Astrocyte (in vitro differentiated cells and primary cell): ENCODE results near the gene PRAMEF6. TPM values are rescaled to one million over a fixed set of nuclear protein-coding genes. Genes with fewer than 3 reads are reported as not detected.
"Not testable (repeated sequence)": the region's sequence is repeated elsewhere in the genome, so short reads cannot be mapped to it uniquely, and the experiment has no call there.

Experiments used
- DNase-seq: peaks from one replicate; pipeline ENCODE4 v3.0.0-alpha.2; 2010; ENCODE audit warnings: low read depth
- FAIRE-seq: peaks from 2 replicates; lab custom pipeline; 2011; peaks lifted over from hg19 to GRCh38; lab: Jason Lieb, UNC
- H2AFZ ChIP-seq: 2 replicates; pipeline ENCODE4 v1.6.0; 2012; ENCODE audit warnings: low read depth, low read length, inconsistent platforms
- H3K27ac ChIP-seq: 2 replicates; pipeline ENCODE4 v1.5.1; 2011; ENCODE audit warnings: low read depth, low read length, inconsistent platforms
- H3K27me3 ChIP-seq: 2 replicates; pipeline ENCODE4 v1.6.0; 2011; ENCODE audit warnings: low read length, inconsistent platforms; ENCODE audit not compliant: insufficient read depth
- H3K36me3 ChIP-seq: 2 replicates; pipeline ENCODE4 v1.5.1; 2011; ENCODE audit warnings: low read length, inconsistent platforms; ENCODE audit not compliant: insufficient read depth
- H3K4me1 ChIP-seq: 2 replicates; pipeline ENCODE4 v1.5.1; 2011; ENCODE audit warnings: low read length, inconsistent platforms; ENCODE audit not compliant: insufficient read depth
- H3K4me2 ChIP-seq: 2 replicates; pipeline ENCODE4 v1.6.0; 2012; ENCODE audit warnings: low read length, inconsistent platforms
- H3K4me3 ChIP-seq: 2 replicates; pipeline ENCODE4 v1.5.1; 2011; ENCODE audit warnings: low read depth, mild to moderate bottlenecking, low read length, inconsistent platforms; ENCODE audit not compliant: insufficient read depth
- H3K79me2 ChIP-seq: 2 replicates; pipeline ENCODE4 v1.6.0; 2012; ENCODE audit warnings: mild to moderate bottlenecking, low read length, inconsistent platforms; ENCODE audit not compliant: insufficient read depth
- H3K9ac ChIP-seq: 2 replicates; pipeline ENCODE4 v1.6.0; 2012; ENCODE audit warnings: mild to moderate bottlenecking, low read length, inconsistent platforms
- H3K9me3 ChIP-seq: 2 replicates; pipeline ENCODE4 v1.5.1; 2012; ENCODE audit warnings: low read depth, mild to moderate bottlenecking, low read length, inconsistent platforms; ENCODE audit not compliant: insufficient read depth
- H4K20me1 ChIP-seq: 2 replicates; pipeline ENCODE4 v1.6.0; 2012; ENCODE audit warnings: low read length, inconsistent platforms; ENCODE audit not compliant: insufficient read depth
- H3K27ac Mint-ChIP-seq: one replicate; pipeline ENCODE4 v1.8.0; 2021; ENCODE audit warnings: mild to moderate bottlenecking, mixed read lengths; ENCODE audit not compliant: unreplicated experiment
- H3K27me3 Mint-ChIP-seq: one replicate; pipeline ENCODE4 v1.8.0; 2021; ENCODE audit warnings: low read depth, mixed read lengths; ENCODE audit not compliant: unreplicated experiment
- H3K36me3 Mint-ChIP-seq: one replicate; pipeline ENCODE4 v1.8.0; 2021; ENCODE audit warnings: low read depth, mixed read lengths; ENCODE audit not compliant: unreplicated experiment
- H3K4me1 Mint-ChIP-seq: one replicate; pipeline ENCODE4 v1.8.0; 2021; ENCODE audit warnings: low read depth, mixed read lengths; ENCODE audit not compliant: unreplicated experiment
- H3K4me3 Mint-ChIP-seq: one replicate; pipeline ENCODE4 v1.8.0; 2021; ENCODE audit warnings: mild to moderate bottlenecking, moderate library complexity, mixed read lengths; ENCODE audit not compliant: unreplicated experiment
- H3K9me3 Mint-ChIP-seq: one replicate; pipeline ENCODE4 v1.8.0; 2021; ENCODE audit warnings: mild to moderate bottlenecking, mixed read lengths; ENCODE audit not compliant: unreplicated experiment
- total RNA-seq: library from RNA; stranded (reverse); gene quantifications from 2 replicates; pipeline ENCODE4 v1.2.1, GENCODE V29; 2021

PRAMEF6 gene
- total RNA-seq, 1 donor from 2014 or later, result not detected

- H3K36me3 ChIP-seq, H3K27me3 ChIP-seq, H4K20me1 ChIP-seq, H2AFZ ChIP-seq, H3K9me3 ChIP-seq, FAIRE-seq, DNase-seq, H3K4me3 Mint-ChIP-seq, H3K27ac ChIP-seq, H3K79me2 ChIP-seq, H3K4me1 Mint-ChIP-seq, H3K4me2 ChIP-seq, H3K9me3 Mint-ChIP-seq, H3K27ac Mint-ChIP-seq, H3K4me3 ChIP-seq, H3K9ac ChIP-seq, H3K36me3 Mint-ChIP-seq, H3K4me1 ChIP-seq, H3K27me3 Mint-ChIP-seq: not testable (repeated sequence)
Observed at GRCh38 chr1:12898170-12898569, 49.2 kb downstream of the PRAMEF6 start, which contains the start of gene PRAMEF10. Gene PRAMEF10 (minus strand): TSS chr1:12898270. CDS start chr1:12895847, 2,423 bp downstream.

Other genes with a start within 250 kb of the PRAMEF6 start
- 0.05 TPM in 1 of 2 replicates, not detected in the other for gene AADACL3, start 231.5 kb downstream of the PRAMEF6 start, total RNA-seq
- gene CFAP107, start 201.4 kb downstream of the PRAMEF6 start, total RNA-seq, result not detected in 2 replicates
- 0.16 TPM in 1 of 2 replicates, not detected in the other for gene PRAMEF12, start 173.8 kb downstream of the PRAMEF6 start, total RNA-seq
- gene PRAMEF1, start 156.2 kb downstream of the PRAMEF6 start, total RNA-seq, result not detected in 2 replicates
- not detected in 2 replicates for gene PRAMEF11, start 116.2 kb downstream of the PRAMEF6 start, total RNA-seq
- not detected in 2 replicates for gene HNRNPCL1, start 98.9 kb downstream of the PRAMEF6 start, total RNA-seq
- gene PRAMEF2, start 90.5 kb downstream of the PRAMEF6 start, total RNA-seq, result 0.17 TPM in 1 of 2 replicates, not detected in the other
- not detected in 2 replicates for gene PRAMEF4, start 61.4 kb downstream of the PRAMEF6 start, total RNA-seq
- gene PRAMEF10, start 49.3 kb downstream of the PRAMEF6 start, total RNA-seq, result not detected in 2 replicates
- gene PRAMEF7, start 31.0 kb downstream of the PRAMEF6 start, total RNA-seq, result not detected in 2 replicates
- gene PRAMEF27, start 109.0 kb upstream of the PRAMEF6 start, total RNA-seq, result not detected in 2 replicates
- gene HNRNPCL3, start 113.2 kb upstream of the PRAMEF6 start, total RNA-seq, result not detected in 2 replicates
- gene PRAMEF25, start 123.2 kb upstream of the PRAMEF6 start, total RNA-seq, result 0.14 TPM in 1 of 2 replicates, not detected in the other
- not detected in 2 replicates for gene HNRNPCL2, start 169.3 kb upstream of the PRAMEF6 start, total RNA-seq
- not detected in 2 replicates for gene PRAMEF26, start 208.4 kb upstream of the PRAMEF6 start, total RNA-seq
- gene HNRNPCL4, start 218.1 kb upstream of the PRAMEF6 start, total RNA-seq, result not detected in 2 replicates
- gene PRAMEF9, start 224.3 kb upstream of the PRAMEF6 start, total RNA-seq, result not detected in 2 replicates